Testis (tissue), 3 donors: ENCODE data around the gene PSTPIP1. TPM values are rescaled to one million over a fixed set of nuclear protein-coding genes. Genes with fewer than 3 reads are reported as not detected.

ENCODE experiments used
- DNase-seq: peaks from one replicate; pipeline ENCODE4 v3.0.0-alpha.2; 2019
- H3K27ac ChIP-seq, 2 donors: fragments of 200-600 bp; sonication (generic); one replicate each; pipeline ENCODE4 v1.5.1; 2019
- H3K27me3 ChIP-seq: fragments of 200-600 bp; sonication (generic); one replicate; pipeline ENCODE4 v1.5.1; 2019
- H3K36me3 ChIP-seq: fragments of 200-600 bp; sonication (generic); one replicate; pipeline ENCODE4 v1.5.1; 2017; ENCODE audit warnings: low read depth; ENCODE audit errors: missing control alignments
- H3K4me1 ChIP-seq: fragments of 200-600 bp; sonication (generic); one replicate; pipeline ENCODE4 v1.5.1; 2019
- H3K4me3 ChIP-seq, 2 donors: fragments of 200-600 bp; sonication (generic); one replicate each; pipeline ENCODE4 v1.5.1; 2017 to 2019
- H3K9me3 ChIP-seq: fragments of 200-600 bp; sonication (generic); one replicate; pipeline ENCODE4 v1.5.1; 2017
- CTCF ChIP-seq, 3 experiments: fragments of 450-650 bp in 2 of 3; fragments of 200-600 bp in 1 of 3; sonication (generic) in 1 of 3; IDR thresholded peaks; one replicate each; pipeline ENCODE4 v1.5.1; 2016 to 2019; ENCODE audit warnings: antibody characterized with exemption in 3 of 3, mild to moderate bottlenecking in 2 of 3, moderate library complexity in 1 of 3
- POLR2A ChIP-seq: fragments of 450-650 bp; IDR thresholded peaks from one replicate; pipeline ENCODE4 v1.6.1; 2017; ENCODE audit warnings: antibody characterized with exemption, mild to moderate bottlenecking, moderate library complexity
- WGBS, 2 donors: methylation state at CpG; one replicate each; pipeline ENCODE4 v1.1.5; 2018; 5-methylcytosine and 5-hydroxymethylcytosine counted together
- intact Hi-C: fragments of 100-400 bp; cut with DNase I; formaldehyde crosslinking; loops from one replicate; pipeline ENCODE4 v1.15.1; 2023; ENCODE audit warnings: low total_unique reads
- polyA plus RNA-seq: library from polyadenylated mRNA; stranded (reverse); fragments of 350-450 nt; fragmentation: Illumina TruSeq; extraction: RNeasy Lipid Tissue Mini Kit (QIAGEN cat#74804); gene quantifications from one replicate; pipeline ENCODE4 v1.2.3, GENCODE V29; 2014; ENCODE audit warnings: low read depth, low replicate concordance; ENCODE audit not compliant: insufficient read depth
- total RNA-seq, 2 donors: library from RNA; depleted of rRNA; stranded (reverse); fragments of >200 nt; gene quantifications; one replicate each; pipeline ENCODE4 v1.2.3, GENCODE V29; 2016

The PSTPIP1 gene
- total and polyA plus RNA-seq, 3 donors from 2014 or later, result 5.0 to 8.6 (median 7.9) TPM

GRCh38 chr15:77076323-77076915 is 81.5 kb downstream of the PSTPIP1 start:
- intact Hi-C loops, result no loop called here
- H3K27ac ChIP-seq, result no peak overlapping the region
- WGBS, 2 donors, result 85 to 87% methylated on average over 4 of the region's 4 CpGs
- no peaks in the 10 kb centered on the region for H3K9me3 ChIP-seq
- no peak for DNase-seq
- H3K36me3 ChIP-seq, result no peaks in the 10 kb centered on the region
- TF ChIP-seq POLR2A (no peak), CTCF (IDR thresholded peaks at IDR 0.05) (no peak)
- H3K4me3 ChIP-seq, result no peak overlapping the region
- H3K4me1 ChIP-seq, result no peaks in the 10 kb centered on the region
- H3K27me3 ChIP-seq, result no peaks in the 10 kb centered on the region

GRCh38 chr15:77081971-77082370 is 87.0 kb downstream of the PSTPIP1 start:
- no peaks in the 10 kb centered on the region for H3K36me3 ChIP-seq
- no peaks in the 10 kb centered on the region for H3K27me3 ChIP-seq
- H3K9me3 ChIP-seq, result no peaks in the 10 kb centered on the region
- peaks cover 8% of the 10 kb centered on the region for H3K4me1 ChIP-seq
- intact Hi-C loops, result no loop called here
- 65 to 86% methylated on average over 5 of the region's 5 CpGs for WGBS, 2 donors
- TF ChIP-seq POLR2A (no peak), CTCF (IDR thresholded peaks at IDR 0.05) (no peak)
- DNase-seq, result no peak
- H3K27ac ChIP-seq, result no peak overlapping the region
- no peak overlapping the region for H3K4me3 ChIP-seq

- Histone ChIP-seq H3K27ac (no peak overlapping the region), H3K27me3 (no peaks in the 10 kb centered on the region), H3K9me3 (no peaks in the 10 kb centered on the region), H3K4me3 (peak overlapping the region; percentile 18 to 36), H3K4me1 (peaks cover 8% of the 10 kb centered on the region), H3K36me3 (no peaks in the 10 kb centered on the region)
- DNase-seq, result peak; percentile 71
- no peak for TF ChIP-seq POLR2A
- TF ChIP-seq CTCF (IDR thresholded peaks at IDR 0.05), result no peak
- 10 to 15% methylated on average over 19 to 21 of the region's 21 CpGs for WGBS, 2 donors
- intact Hi-C loops, result no loop called here
Observed at GRCh38 chr15:77083381-77084160, 88.6 kb downstream of the PSTPIP1 start.

GRCh38 chr15:77084436-77084835 is 89.5 kb downstream of the PSTPIP1 start:
- H3K4me3 ChIP-seq, result no peak overlapping the region
- TF ChIP-seq CTCF (IDR thresholded peaks at IDR 0.05), result no peak
- no peak for TF ChIP-seq POLR2A
- 76 to 77% methylated on average over 8 of the region's 8 CpGs for WGBS, 2 donors
- H3K9me3 ChIP-seq, result no peaks in the 10 kb centered on the region
- no peaks in the 10 kb centered on the region for H3K36me3 ChIP-seq
- H3K27ac ChIP-seq, result no peak overlapping the region
- H3K4me1 ChIP-seq, result peaks cover 8% of the 10 kb centered on the region
- no peaks in the 10 kb centered on the region for H3K27me3 ChIP-seq
- intact Hi-C loops, result no loop called here
- DNase-seq, result no peak
